HCT116 (cell line): ENCODE measurements around the gene P3H3. TPM values are rescaled to one million over a fixed set of nuclear protein-coding genes. Genes with fewer than 3 reads are reported as not detected.

Source experiments
- ATAC-seq: fragments of 200-7000 bp; cut with Tn5 transposase; 2 replicates; pipeline ENCODE4 v1.9.1; 2020; ENCODE audit warnings: mild to moderate bottlenecking, moderate library complexity
- BruUV-seq: library from RNA; stranded (reverse); fragments of 400-500 nt; replicated peaks from 2 replicates; lab custom pipeline; 2021; lab: Mats Ljungman, UMichigan
- CTCF ChIA-PET: fragments of 300-600 bp; sonication (Branson Sonifier 250); formaldehyde crosslinking; loops from one replicate; lab custom pipeline; 2021; ENCODE audit warnings: antibody characterized with exemption; lab: Charles Lee
- POLR2A ChIA-PET: fragments of 300-600, 350-600 bp; sonication (Branson Sonifier 250); formaldehyde crosslinking; loops from one replicate; lab custom pipeline; 2021; ENCODE audit warnings: antibody characterized with exemption; lab: Charles Lee
- RAD21 ChIA-PET, 2 experiments: fragments of 300-600 bp; sonication (Branson Sonifier 250); formaldehyde crosslinking; loops; one replicate each; lab custom pipeline; 2023; ENCODE audit warnings: low total read pairs in 2 of 2; ENCODE audit not compliant: uncharacterized antibody in 2 of 2, unreplicated experiment in 2 of 2, low non-redundant PET in 1 of 2; lab: Charles Lee
- DNase-seq: peaks from one replicate; pipeline ENCODE4 v3.0.0-alpha.2; 2010; ENCODE audit warnings: low read depth, low spot score
- H2AFZ ChIP-seq: fragments of 200-600 bp; shearing (Covaris generic), sonication (generic); 2 replicates; pipeline ENCODE4 v1.6.1; 2017; ENCODE audit warnings: low read depth, mixed run types, mixed read lengths, antibody characterized with exemption, low read length; ENCODE audit not compliant: poor library complexity, severe bottlenecking
- H3K27ac ChIP-seq: 2 replicates; pipeline ENCODE4 v1.5.1; 2012; ENCODE audit warnings: low read depth, low read length
- H3K27me3 ChIP-seq: fragments of 200-600 bp; sonication (generic); 2 replicates; pipeline ENCODE4 v1.6.1; 2016; ENCODE audit warnings: mixed run types, low read length, mixed read lengths; ENCODE audit not compliant: insufficient read depth
- H3K36me3 ChIP-seq, 2 experiments: fragments of 200-500 bp in 1 of 2; fragments of 200-600 bp in 1 of 2; sonication (Bioruptor generic) in 1 of 2; sonication (generic) in 1 of 2; 2 replicates each; pipeline versions ENCODE4 v1.5.1 to v1.6.1; 2014 to 2016; ENCODE audit warnings: low read length in 2 of 2, inconsistent platforms in 1 of 2, mixed read lengths in 1 of 2, mixed run types in 1 of 2; ENCODE audit not compliant: insufficient read depth in 2 of 2, control insufficient read depth in 1 of 2
- H3K4me1 ChIP-seq, 2 experiments: fragments of 200-600 bp in 1 of 2; sonication (generic) in 1 of 2; 2 replicates each; pipeline versions ENCODE4 v1.5.1 to v1.6.1; 2012 to 2017; ENCODE audit warnings: low read length in 2 of 2, inconsistent platforms in 1 of 2, mild to moderate bottlenecking in 1 of 2, mixed read lengths in 1 of 2, mixed run types in 1 of 2, moderate library complexity in 1 of 2; ENCODE audit not compliant: insufficient read depth in 2 of 2, control insufficient read depth in 1 of 2
- H3K4me2 ChIP-seq: fragments of 200-600 bp; sonication (generic); 2 replicates; pipeline ENCODE4 v1.6.1; 2017; ENCODE audit warnings: mixed run types, low read length, mixed read lengths
- H3K4me3 ChIP-seq, 2 experiments: fragments of 200-600 bp in 1 of 2; sonication (generic) in 1 of 2; replicated peaks in 1 of 2; 2 replicates each; pipeline ENCODE4 v1.5.1; 2011 to 2016; ENCODE audit warnings: low read length in 2 of 2, control low read depth in 1 of 2, low read depth in 1 of 2, mild to moderate bottlenecking in 1 of 2, mixed read lengths in 1 of 2, mixed run types in 1 of 2
- H3K79me2 ChIP-seq: fragments of 200-600 bp; sonication (generic); 2 replicates; pipeline ENCODE4 v1.6.1; 2017; ENCODE audit warnings: mild to moderate bottlenecking, mixed run types, low read length, moderate library complexity, mixed read lengths; ENCODE audit not compliant: insufficient read depth
- H3K9ac ChIP-seq: fragments of 200-600 bp; sonication (generic); 2 replicates; pipeline ENCODE4 v1.6.1; 2016; ENCODE audit warnings: low read length, mixed read lengths
- H3K9me2 ChIP-seq: fragments of 200-600 bp; sonication (generic), shearing (Covaris generic); 2 replicates; pipeline ENCODE4 v1.6.1; 2017; ENCODE audit warnings: mixed run types, mild to moderate bottlenecking, moderate library complexity; ENCODE audit not compliant: insufficient read depth
- H3K9me3 ChIP-seq, 2 experiments: fragments of 200-500 bp in 1 of 2; fragments of 200-600 bp in 1 of 2; sonication (Bioruptor generic) in 1 of 2; sonication (generic) in 1 of 2; 2 replicates each; pipeline ENCODE4 v1.6.1; 2014 to 2017; ENCODE audit warnings: low read length in 2 of 2, mixed read lengths in 2 of 2, inconsistent platforms in 1 of 2, low read depth in 1 of 2, mild to moderate bottlenecking in 1 of 2, mixed run types in 1 of 2, moderate library complexity in 1 of 2; ENCODE audit not compliant: control insufficient read depth in 1 of 2, insufficient read depth in 1 of 2
- H4K20me1 ChIP-seq: fragments of 200-600 bp; sonication (generic), shearing (Covaris generic); 2 replicates; pipeline ENCODE4 v1.6.1; 2017; ENCODE audit warnings: mixed run types, mild to moderate bottlenecking, moderate library complexity; ENCODE audit not compliant: insufficient read depth
- ATF3 ChIP-seq: IDR thresholded peaks from 2 replicates; pipeline ENCODE4 v1.6.1; 2012
- CEBPB ChIP-seq: IDR thresholded peaks from 2 replicates; pipeline ENCODE4 v1.6.1; 2012; ENCODE audit warnings: low read depth
- CTCF ChIP-seq, 3 experiments: fragments of 200-600 bp in 1 of 3; sonication (generic) in 1 of 3; IDR thresholded peaks in 2 of 3; conservative IDR thresholded peaks in 1 of 3; 2 replicates each; pipeline ENCODE4 v1.5.1; 2012 to 2017; ENCODE audit warnings: low read depth in 2 of 3, low read length in 2 of 3, antibody characterized with exemption in 1 of 3, borderline replicate concordance in 1 of 3, control low read depth in 1 of 3, mild to moderate bottlenecking in 1 of 3, mixed read lengths in 1 of 3, mixed run types in 1 of 3, moderate library complexity in 1 of 3; ENCODE audit not compliant: insufficient read depth in 1 of 3
- EGR1 ChIP-seq: IDR thresholded peaks from 2 replicates; pipeline ENCODE4 v1.6.1; 2012; ENCODE audit warnings: low read depth
- ELF1 ChIP-seq: IDR thresholded peaks from 2 replicates; pipeline ENCODE4 v1.6.1; 2012; ENCODE audit warnings: low read depth, borderline replicate concordance
- EZH2phosphoT487 ChIP-seq: fragments of 200-600 bp; IDR thresholded peaks from 2 replicates; pipeline ENCODE4 v1.6.1; 2018; ENCODE audit warnings: antibody characterized with exemption, borderline replicate concordance
- MAX ChIP-seq: IDR thresholded peaks from 2 replicates; pipeline ENCODE4 v1.6.1; 2012
- POLR2A ChIP-seq: IDR thresholded peaks from 2 replicates; pipeline ENCODE4 v1.7.0; 2011; ENCODE audit warnings: borderline replicate concordance; ENCODE audit not compliant: insufficient read depth, insufficient read length; ENCODE audit errors: extremely low read depth
- POLR2AphosphoS5 ChIP-seq: IDR thresholded peaks from 2 replicates; pipeline ENCODE4 v1.6.1; 2011; ENCODE audit warnings: mild to moderate bottlenecking, low read depth, low read length, moderate library complexity
- SIN3A ChIP-seq: IDR thresholded peaks from 2 replicates; pipeline ENCODE4 v1.6.1; 2012; ENCODE audit warnings: low read depth
- SP1 ChIP-seq: IDR thresholded peaks from 2 replicates; pipeline ENCODE4 v1.6.1; 2012; ENCODE audit warnings: low read depth
- SRF ChIP-seq: IDR thresholded peaks from 2 replicates; pipeline ENCODE4 v1.6.1; 2012; ENCODE audit warnings: low read depth
- TCF7L2 ChIP-seq: IDR thresholded peaks from 2 replicates; pipeline ENCODE4 v1.7.0; 2011; ENCODE audit warnings: borderline replicate concordance, inconsistent platforms; ENCODE audit not compliant: insufficient read depth, insufficient read length; ENCODE audit errors: extremely low read depth
- YY1 ChIP-seq: IDR thresholded peaks from 2 replicates; pipeline ENCODE4 v1.6.1; 2011; ENCODE audit warnings: low read length, low read depth, moderate library complexity, mild to moderate bottlenecking; ENCODE audit not compliant: insufficient replicate concordance; ENCODE audit errors: extremely low read depth
- ZBTB33 ChIP-seq: IDR thresholded peaks from 2 replicates; pipeline ENCODE4 v1.6.1; 2011; ENCODE audit warnings: mild to moderate bottlenecking, low read length, moderate library complexity; ENCODE audit not compliant: insufficient replicate concordance; ENCODE audit errors: extremely low read depth
- ZFX ChIP-seq: fragments of 450-650 bp; IDR thresholded peaks from 2 replicates; pipeline ENCODE4 v1.6.1; 2017
- ZNF274 ChIP-seq: fragments of 200-500 bp; sonication (Bioruptor generic); IDR thresholded peaks from 2 replicates; pipeline ENCODE4 v1.6.1; 2014; ENCODE audit warnings: mild to moderate bottlenecking, low read depth, low read length, inconsistent platforms
- intact Hi-C: fragments of 100-400 bp; cut with micrococcal nuclease; formaldehyde crosslinking; loops from 2 replicates; pipeline ENCODE4 v1.10.0; 2022
- total RNA-seq: library from RNA; stranded (reverse); gene quantifications from one replicate; pipeline ENCODE4 v1.2.1, GENCODE V29; 2021; ENCODE audit not compliant: unreplicated experiment

Gene P3H3
- total RNA-seq, 1 experiment from 2014 or later = 32.2 TPM

- Histone ChIP-seq H2AFZ (no peak overlapping the region), H3K4me3 (no peak overlapping the region), H3K27ac (peak overlapping the region; percentile 65), H4K20me1 (no peaks in the 10 kb centered on the region), H3K4me1 (peaks cover 15 to 31% of the 10 kb centered on the region in 2 experiments), H3K36me3 (peaks cover 33 to 56% of the 10 kb centered on the region in 2 experiments; a peak in 3 of 4 replicates), H3K9me2 (no peaks in the 10 kb centered on the region), H3K9me3 (no peaks in the 10 kb centered on the region), H3K79me2 (peaks cover 49% of the 10 kb centered on the region), H3K27me3 (no peaks in the 10 kb centered on the region), H3K9ac (no peak overlapping the region), H3K4me2 (peak overlapping the region; percentile 100; the same call in 1 of the 2 replicates)
- TF ChIP-seq ZNF274 = no peak
- TF ChIP-seq SP1 = no peak
- TF ChIP-seq ATF3 = no peak
- no peak for TF ChIP-seq YY1
- no peak for TF ChIP-seq ZFX
- TF ChIP-seq POLR2AphosphoS5 = no peak
- no peak for TF ChIP-seq ELF1
- no peak for TF ChIP-seq POLR2A
- no peak for TF ChIP-seq CEBPB
- no peak for TF ChIP-seq SIN3A
- TF ChIP-seq TCF7L2 = no peak
- no peak for TF ChIP-seq EGR1
- no peak for TF ChIP-seq ZBTB33
- no peak for TF ChIP-seq CTCF (IDR thresholded peaks at IDR 0.05 in 2 of 3, conservative IDR thresholded peaks at IDR 0.05 in 1 of 3; ENCODE audit: borderline replicate concordance in 1 of 3, insufficient read depth in 1 of 3, low read depth in 2 of 3, low read length in 2 of 3)
- no peak for TF ChIP-seq EZH2phosphoT487
- no peak for TF ChIP-seq SRF
- TF ChIP-seq MAX = no peak
- ChIA-PET POLR2A (interaction anchor here (8.9 kb wide), 1 partner anchor 15 kb away, joined by 186 read pairs; the partner anchor contains the start of genes SPSB2 and TPI1), RAD21 (no interaction called here), CTCF (interaction anchor here (3.4 kb wide), 1 partner anchor 101 kb away, joined by 19 read pairs; the partner anchor contains the start of gene MLF2)
- ATAC-seq = no peak
- intact Hi-C loops = loop anchor here (5.0 kb wide), 1 partner anchor 247 kb away; the partner anchor contains the start of gene CHD4
- no TSS peak for BruUV-seq
- no peak for DNase-seq
Measured at GRCh38 chr12:6854036-6854435, 25.8 kb downstream of the P3H3 start.
